Fibroblast of skin of scalp (primary cell): ENCODE results near the gene C4orf50.

ENCODE experiments used
- DNase-seq: peaks from one replicate; pipeline ENCODE4 v3.0.0-alpha.2; 2013

C4orf50 gene

GRCh38 chr4:5852523-5853202 is 165.6 kb downstream of the C4orf50 start:
- no peak for DNase-seq

- DNase-seq = no peak
Measured at GRCh38 chr4:5851637-5852301, 166.5 kb downstream of the C4orf50 start.
